HUES6 (cell line): Measurements from ENCODE around the gene ROBO2.

Experiments
- H3K27ac ChIP-seq: 2 replicates; pipeline ENCODE4 v1.7.0; 2013; ENCODE audit warnings: low read depth, mild to moderate bottlenecking, low read length, inconsistent platforms
- H3K27me3 ChIP-seq: 2 replicates; pipeline ENCODE4 v1.6.1; 2013; ENCODE audit warnings: low read length; ENCODE audit not compliant: control insufficient read depth, insufficient read depth
- H3K36me3 ChIP-seq: 2 replicates; pipeline ENCODE4 v1.6.1; 2013; ENCODE audit warnings: low read length; ENCODE audit not compliant: control insufficient read depth, insufficient read depth
- H3K4me1 ChIP-seq: 2 replicates; pipeline ENCODE4 v1.6.1; 2013; ENCODE audit warnings: low read length; ENCODE audit not compliant: control insufficient read depth, insufficient read depth
- H3K4me3 ChIP-seq: 2 replicates; pipeline ENCODE4 v1.5.1; 2013; ENCODE audit warnings: low read depth, low read length
- H3K9ac ChIP-seq: one replicate; pipeline ENCODE4 v1.6.1; 2013; ENCODE audit warnings: mild to moderate bottlenecking, low read length
- H3K9me3 ChIP-seq: 2 replicates; pipeline ENCODE4 v1.6.1; 2013; ENCODE audit warnings: low read depth, low read length; ENCODE audit not compliant: control insufficient read depth, insufficient read depth

Gene ROBO2

GRCh38 chr3:77660718-77661117, 620.8 kb downstream of the ROBO2 start:
- H3K27ac ChIP-seq, result no peak overlapping the region
- no peaks in the 10 kb centered on the region for H3K4me1 ChIP-seq
- no peaks in the 10 kb centered on the region for H3K36me3 ChIP-seq
- no peak overlapping the region for H3K9ac ChIP-seq
- no peak overlapping the region for H3K4me3 ChIP-seq
- H3K27me3 ChIP-seq, result no peaks in the 10 kb centered on the region
- H3K9me3 ChIP-seq, result peaks cover 28% of the 10 kb centered on the region

GRCh38 chr3:77667901-77668300, 628.0 kb downstream of the ROBO2 start:
- no peak overlapping the region for H3K27ac ChIP-seq
- no peaks in the 10 kb centered on the region for H3K27me3 ChIP-seq

GRCh38 chr3:77668376-77668775, 628.5 kb downstream of the ROBO2 start:
- Histone ChIP-seq H3K27ac (no peak overlapping the region), H3K9ac (no peak overlapping the region), H3K27me3 (no peaks in the 10 kb centered on the region), H3K4me3 (no peak overlapping the region), H3K36me3 (no peaks in the 10 kb centered on the region), H3K4me1 (no peaks in the 10 kb centered on the region), H3K9me3 (peaks cover 10% of the 10 kb centered on the region)

More at GRCh38 chr3:77667901-77668300, 628.0 kb downstream of the ROBO2 start:
- no peaks in the 10 kb centered on the region for H3K4me1 ChIP-seq
- no peaks in the 10 kb centered on the region for H3K36me3 ChIP-seq
- H3K9me3 ChIP-seq, result peaks cover 15% of the 10 kb centered on the region
- no peak overlapping the region for H3K4me3 ChIP-seq
- no peak overlapping the region for H3K9ac ChIP-seq

GRCh38 chr3:77672016-77672415, 632.1 kb downstream of the ROBO2 start:
- Histone ChIP-seq H3K27me3 (no peaks in the 10 kb centered on the region), H3K9me3 (0 out of 2 replicates have a peak, but pooled peaks cover 3% of the 10 kb centered on the region), H3K4me1 (no peaks in the 10 kb centered on the region), H3K36me3 (no peaks in the 10 kb centered on the region), H3K4me3 (no peak overlapping the region), H3K9ac (no peak overlapping the region), H3K27ac (no peak overlapping the region)

- no peak overlapping the region for H3K9ac ChIP-seq
- peaks cover 19% of the 10 kb centered on the region for H3K9me3 ChIP-seq
- no peaks in the 10 kb centered on the region for H3K27me3 ChIP-seq
- peaks cover 18% of the 10 kb centered on the region for H3K4me1 ChIP-seq
- no peaks in the 10 kb centered on the region for H3K36me3 ChIP-seq
- no peak overlapping the region for H3K4me3 ChIP-seq
- no peak overlapping the region for H3K27ac ChIP-seq
Measured at GRCh38 chr3:77682162-77682561, 642.3 kb downstream of the ROBO2 start.

- Histone ChIP-seq H3K4me3 (no peak overlapping the region), H3K4me1 (peaks cover 22% of the 10 kb centered on the region), H3K9ac (no peak overlapping the region), H3K27me3 (no peaks in the 10 kb centered on the region), H3K27ac (no peak overlapping the region), H3K36me3 (no peaks in the 10 kb centered on the region), H3K9me3 (peaks cover 19% of the 10 kb centered on the region)
Measured at GRCh38 chr3:77684115-77684514, 644.2 kb downstream of the ROBO2 start.

GRCh38 chr3:77685713-77686112, 645.8 kb downstream of the ROBO2 start:
- Histone ChIP-seq H3K4me3 (no peak overlapping the region), H3K27me3 (no peaks in the 10 kb centered on the region), H3K4me1 (peaks cover 22% of the 10 kb centered on the region), H3K36me3 (no peaks in the 10 kb centered on the region), H3K9ac (no peak overlapping the region), H3K9me3 (peaks cover 17% of the 10 kb centered on the region), H3K27ac (no peak overlapping the region)

GRCh38 chr3:77686560-77686959, 646.7 kb downstream of the ROBO2 start:
- no peak overlapping the region for H3K27ac ChIP-seq
- H3K4me3 ChIP-seq, result no peak overlapping the region
- no peak overlapping the region for H3K9ac ChIP-seq
- H3K4me1 ChIP-seq, result peaks cover 22% of the 10 kb centered on the region
- no peaks in the 10 kb centered on the region for H3K27me3 ChIP-seq
- no peaks in the 10 kb centered on the region for H3K36me3 ChIP-seq
- peaks cover 13% of the 10 kb centered on the region for H3K9me3 ChIP-seq

GRCh38 chr3:77687545-77687944, 647.6 kb downstream of the ROBO2 start:
- no peak overlapping the region for H3K9ac ChIP-seq
- H3K27ac ChIP-seq, result no peak overlapping the region

GRCh38 chr3:77690284-77690845, 650.5 kb downstream of the ROBO2 start:
- no peaks in the 10 kb centered on the region for H3K36me3 ChIP-seq
- no peaks in the 10 kb centered on the region for H3K27me3 ChIP-seq
- H3K4me3 ChIP-seq, result no peak overlapping the region
- H3K9me3 ChIP-seq, result no peaks in the 10 kb centered on the region
- peaks cover 16% of the 10 kb centered on the region for H3K4me1 ChIP-seq
- no peak overlapping the region for H3K9ac ChIP-seq
- no peak overlapping the region for H3K27ac ChIP-seq

More at GRCh38 chr3:77687545-77687944, 647.6 kb downstream of the ROBO2 start:
- Histone ChIP-seq H3K9me3 (peaks cover 3% of the 10 kb centered on the region; the same call in 1 of the 2 replicates), H3K4me1 (peaks cover 22% of the 10 kb centered on the region), H3K27me3 (no peaks in the 10 kb centered on the region), H3K36me3 (no peaks in the 10 kb centered on the region), H3K4me3 (no peak overlapping the region)

GRCh38 chr3:77693147-77693546, 653.2 kb downstream of the ROBO2 start:
- Histone ChIP-seq H3K4me3 (no peak overlapping the region), H3K27ac (no peak overlapping the region), H3K27me3 (no peaks in the 10 kb centered on the region), H3K9ac (no peak overlapping the region), H3K9me3 (no peaks in the 10 kb centered on the region), H3K36me3 (no peaks in the 10 kb centered on the region), H3K4me1 (no peaks in the 10 kb centered on the region)
